Karpas-422 (cell line): ENCODE results near the gene SERPINB6. TPM values are rescaled to one million over a fixed set of nuclear protein-coding genes. Genes with fewer than 3 reads are reported as not detected.
A peak's percentile ranks its signal among the peaks of the same experiment; 100 is the strongest.
"Not testable (repeated sequence)": the region's sequence is repeated elsewhere in the genome, so short reads cannot be mapped to it uniquely, and the experiment has no call there.

Experiments
- DNase-seq: peaks from one replicate; pipeline ENCODE4 v3.0.0-alpha.2; 2015
- H2AFZ ChIP-seq: fragments of 200-600 bp; sonication (generic); 2 replicates; pipeline ENCODE4 v1.6.1; 2014; ENCODE audit warnings: antibody characterized with exemption, low read length, mixed read lengths
- H3K27ac ChIP-seq: fragments of 200-600 bp; sonication (generic); 2 replicates; pipeline ENCODE4 v1.5.1; 2014; ENCODE audit warnings: mild to moderate bottlenecking, low read length, moderate library complexity
- H3K27me3 ChIP-seq: fragments of 200-600 bp; sonication (generic); 2 replicates; pipeline ENCODE4 v1.6.1; 2014; ENCODE audit warnings: low read length, mixed read lengths
- H3K36me3 ChIP-seq: fragments of 200-600 bp; sonication (generic); 2 replicates; pipeline ENCODE4 v1.6.1; 2014; ENCODE audit warnings: low read length, mixed read lengths; ENCODE audit not compliant: insufficient read depth
- H3K4me1 ChIP-seq: fragments of 200-600 bp; sonication (generic); 2 replicates; pipeline ENCODE4 v1.6.1; 2014; ENCODE audit warnings: mild to moderate bottlenecking, low read length, mixed read lengths
- H3K4me2 ChIP-seq: fragments of 200-600 bp; sonication (generic); 2 replicates; pipeline ENCODE4 v1.6.1; 2014; ENCODE audit warnings: low read length, low read depth, mild to moderate bottlenecking; ENCODE audit not compliant: poor library complexity, severe bottlenecking
- H3K4me3 ChIP-seq: fragments of 200-600 bp; sonication (generic); 2 replicates; pipeline ENCODE4 v1.5.1; 2014; ENCODE audit warnings: mild to moderate bottlenecking, antibody characterized with exemption, low read length, mixed read lengths
- H3K79me2 ChIP-seq: fragments of 200-600 bp; sonication (generic); 2 replicates; pipeline ENCODE4 v1.6.1; 2014; ENCODE audit warnings: mild to moderate bottlenecking, low read length, mixed read lengths
- H3K9ac ChIP-seq: fragments of 200-600 bp; sonication (generic); 2 replicates; pipeline ENCODE4 v1.6.0; 2014; ENCODE audit warnings: low read length
- H3K9me2 ChIP-seq: fragments of 200-600 bp; sonication (generic), shearing (Covaris generic); replicated peaks from 2 replicates; pipeline ENCODE4 v1.6.0; 2014; ENCODE audit warnings: mild to moderate bottlenecking, low read length, moderate library complexity; ENCODE audit not compliant: insufficient read depth
- H3K9me3 ChIP-seq: fragments of 300-700, 200-600 bp; sonication (generic); 2 replicates; pipeline ENCODE4 v1.6.1; 2014; ENCODE audit warnings: low read length, mixed read lengths
- H4K20me1 ChIP-seq: fragments of 200-600 bp; sonication (generic); 2 replicates; pipeline ENCODE4 v1.6.1; 2014; ENCODE audit warnings: mild to moderate bottlenecking, antibody characterized with exemption, low read length, low read depth; ENCODE audit not compliant: insufficient read depth
- total RNA-seq: library from RNA; depleted of rRNA; stranded (reverse); fragments of >200 nt; shearing (Covaris generic); gene quantifications from 2 replicates; pipeline ENCODE4 v1.2.3, GENCODE V29; 2014; ENCODE audit warnings: low replicate concordance

Gene SERPINB6
- total RNA-seq, 1 experiment from 2014 or later, result not detected

DNA sequence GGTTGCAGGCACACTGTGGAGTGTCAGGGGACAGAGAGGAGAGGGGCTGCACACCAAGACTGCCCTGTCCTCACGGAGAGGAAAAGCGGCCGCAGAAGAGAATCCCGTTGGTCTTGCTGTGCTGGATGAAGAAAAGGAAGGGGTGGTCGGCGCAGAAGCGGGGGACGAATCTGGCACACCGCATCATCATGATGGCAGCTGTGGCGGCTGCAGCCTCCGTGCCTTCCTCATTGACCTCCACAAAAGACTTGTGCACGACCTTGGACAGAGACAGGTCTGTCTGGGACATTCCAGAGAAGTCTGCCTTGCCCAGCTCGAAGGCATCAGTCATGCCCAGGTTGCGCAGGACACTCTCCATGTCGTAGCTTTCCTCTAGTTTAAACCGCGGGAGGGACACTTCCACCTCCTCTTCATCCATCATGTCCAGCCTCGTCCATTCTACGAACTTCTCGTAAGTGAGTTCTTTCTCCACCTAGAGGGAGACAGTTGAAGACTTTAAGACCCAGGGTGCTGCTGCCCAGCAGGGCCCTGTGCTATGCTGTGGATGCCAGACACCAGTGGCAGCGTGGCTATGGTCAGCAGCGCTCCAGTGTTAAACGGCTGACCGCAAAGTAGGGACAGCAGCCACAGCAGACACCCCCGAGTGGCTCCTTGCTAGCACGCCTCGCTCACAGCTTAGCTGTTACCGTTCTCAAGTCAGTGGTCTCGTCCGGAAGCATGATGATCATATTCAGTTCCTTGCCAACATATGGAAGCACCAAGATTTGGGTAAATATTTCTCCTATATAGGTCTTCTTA is 22.9 kb downstream of the SERPINB6 start:
- peaks cover 39% of the 10 kb centered on the region for H3K4me1 ChIP-seq
- H3K9me3 ChIP-seq, result no peaks in the 10 kb centered on the region
- H3K4me2 ChIP-seq, result no peak overlapping the region
- 0 out of 2 replicates have a peak, but pooled peaks cover 2% of the 10 kb centered on the region for H3K27me3 ChIP-seq
- H3K27ac ChIP-seq, result no peak overlapping the region
- H3K9me2 ChIP-seq, result no peaks in the 10 kb centered on the region
- DNase-seq, result no peak
- no peaks in the 10 kb centered on the region; the same call in 1 of the 2 replicates for H4K20me1 ChIP-seq
- no peak overlapping the region for H3K9ac ChIP-seq
- H3K4me3 ChIP-seq, result no peak overlapping the region
- no peaks in the 10 kb centered on the region for H3K36me3 ChIP-seq
- no peaks in the 10 kb centered on the region for H3K79me2 ChIP-seq
- no peak overlapping the region for H2AFZ ChIP-seq

DNA sequence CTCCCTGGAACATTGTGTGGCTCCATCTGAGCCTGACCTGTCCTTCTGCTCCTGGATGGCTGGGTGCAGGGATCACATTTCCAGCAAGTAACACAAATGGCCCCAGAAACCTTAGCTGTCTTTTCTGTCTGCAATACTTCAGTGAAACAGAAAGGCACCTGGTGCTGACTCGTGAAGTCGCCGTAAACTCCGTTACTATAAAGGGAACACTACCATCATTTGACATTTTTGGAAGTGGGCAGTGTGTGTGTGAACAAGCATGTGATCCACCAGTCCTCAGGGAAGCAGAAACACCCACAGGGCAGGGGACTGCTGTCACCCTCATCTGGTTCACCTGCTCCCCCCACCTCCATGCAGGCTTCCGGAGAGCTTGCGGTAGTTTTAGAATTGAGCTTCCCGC is 23.9 kb downstream of the SERPINB6 start:
- Histone ChIP-seq H3K27ac (no peak overlapping the region), H4K20me1 (no peaks in the 10 kb centered on the region; the same call in 1 of the 2 replicates), H3K36me3 (no peaks in the 10 kb centered on the region), H3K4me1 (peaks cover 41% of the 10 kb centered on the region), H3K27me3 (0 out of 2 replicates have a peak, but pooled peaks cover 2% of the 10 kb centered on the region), H3K4me2 (no peak overlapping the region), H3K9ac (no peak overlapping the region), H2AFZ (no peak overlapping the region), H3K9me3 (no peaks in the 10 kb centered on the region), H3K9me2 (no peaks in the 10 kb centered on the region), H3K4me3 (no peak overlapping the region), H3K79me2 (no peaks in the 10 kb centered on the region)
- DNase-seq, result no peak

DNA sequence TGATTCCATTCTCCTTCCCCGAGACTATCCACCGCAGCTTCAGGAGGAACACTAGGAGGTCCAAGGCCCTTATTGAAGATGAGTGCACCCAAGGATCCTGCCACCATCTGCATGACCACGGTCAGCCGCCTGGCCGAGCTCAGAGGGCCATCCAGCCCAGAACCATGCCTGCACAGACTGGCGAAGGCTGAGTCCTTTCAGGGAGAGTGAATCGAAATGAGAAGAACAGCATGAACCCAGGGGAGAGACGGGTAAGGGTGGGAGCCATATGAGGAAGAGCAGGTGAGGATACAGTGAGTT is 26.3 kb downstream of the SERPINB6 start:
- Histone ChIP-seq H3K27me3 (0 out of 2 replicates have a peak, but pooled peaks cover 2% of the 10 kb centered on the region), H3K27ac (no peak overlapping the region), H3K36me3 (no peaks in the 10 kb centered on the region), H3K9me2 (no peaks in the 10 kb centered on the region), H4K20me1 (no peaks in the 10 kb centered on the region; the same call in 1 of the 2 replicates), H3K4me3 (peak overlapping the region; percentile 41; the same call in 1 of the 2 replicates), H3K9me3 (no peaks in the 10 kb centered on the region), H3K9ac (peak overlapping the region; percentile 28; the same call in 1 of the 2 replicates), H3K79me2 (no peaks in the 10 kb centered on the region), H3K4me1 (peaks cover 44% of the 10 kb centered on the region), H2AFZ (no peak overlapping the region), H3K4me2 (peak overlapping the region; percentile 52)
- peak; percentile 46 for DNase-seq

DNA sequence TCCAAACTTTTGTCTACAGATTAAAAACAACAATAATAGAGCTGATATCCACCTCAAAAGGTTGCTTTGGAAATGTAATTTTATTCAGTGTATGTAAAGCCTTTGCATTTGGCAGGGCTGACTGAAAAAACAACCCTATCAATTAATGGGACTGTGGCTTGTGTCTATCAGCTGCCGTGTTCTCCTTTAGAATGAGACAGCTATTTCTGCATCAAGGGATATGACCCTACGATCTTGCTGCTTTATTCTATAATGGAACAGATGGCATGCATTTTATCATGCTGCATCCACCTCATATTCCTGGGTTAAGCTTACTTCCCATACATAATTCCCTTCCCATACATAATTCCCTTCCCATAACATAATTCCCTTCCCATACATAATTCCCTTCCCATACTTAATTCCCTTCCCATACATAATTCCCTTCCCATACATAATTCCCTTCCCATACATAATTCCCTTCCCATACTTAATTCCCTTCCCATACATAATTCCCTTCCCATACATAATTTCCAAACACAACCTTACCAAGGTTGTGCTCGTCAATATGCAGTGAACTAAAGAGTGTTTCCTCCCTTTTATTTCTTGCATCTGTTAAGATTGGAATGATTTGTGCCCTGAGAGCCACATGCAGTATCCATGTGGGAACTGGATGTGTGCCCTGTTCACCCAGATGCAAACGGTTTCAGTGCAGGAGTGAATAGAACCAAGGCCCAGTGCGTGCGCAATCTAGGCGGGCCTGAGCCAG is 26.8 kb downstream of the SERPINB6 start:
- H3K4me1 ChIP-seq, result peaks cover 44% of the 10 kb centered on the region

DNA sequence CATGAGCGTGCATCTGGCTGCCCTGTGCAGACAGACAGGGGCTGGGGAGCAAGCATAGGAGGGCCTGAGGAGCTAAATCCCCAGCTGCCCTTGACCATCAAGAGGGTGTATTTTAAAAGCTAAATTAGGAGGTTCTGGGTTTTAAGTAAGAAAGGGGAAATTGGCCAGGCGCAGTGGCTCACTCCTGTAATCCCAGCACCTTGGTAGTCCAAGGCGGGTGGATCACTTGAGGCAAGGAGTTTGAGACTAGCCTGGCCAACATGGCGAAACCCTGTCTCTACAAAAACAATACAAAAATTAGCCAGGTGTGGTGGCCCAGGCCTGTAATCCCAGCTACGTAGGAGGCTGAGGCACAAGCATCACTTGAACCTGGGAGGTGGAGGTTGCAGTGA is 27.8 kb downstream of the SERPINB6 start:
- H3K4me3 ChIP-seq, result no peak overlapping the region
- no peaks in the 10 kb centered on the region for H3K79me2 ChIP-seq
- H3K27ac ChIP-seq, result no peak overlapping the region
- H3K4me1 ChIP-seq, result peaks cover 44% of the 10 kb centered on the region
- 0 out of 2 replicates have a peak, but pooled peaks cover 2% of the 10 kb centered on the region for H3K27me3 ChIP-seq
- DNase-seq, result no peak
- no peak overlapping the region for H2AFZ ChIP-seq
- no peaks in the 10 kb centered on the region; the same call in 1 of the 2 replicates for H4K20me1 ChIP-seq
- H3K4me2 ChIP-seq, result peak overlapping the region; percentile 26
- no peaks in the 10 kb centered on the region for H3K9me2 ChIP-seq
- no peaks in the 10 kb centered on the region for H3K36me3 ChIP-seq
- H3K9ac ChIP-seq, result no peak overlapping the region
- no peaks in the 10 kb centered on the region for H3K9me3 ChIP-seq

More for the DNA sequence above, 26.8 kb downstream of the SERPINB6 start:
- Histone ChIP-seq H3K4me3 (peak overlapping the region; percentile 41; the same call in 1 of the 2 replicates), H3K9me2 (no peaks in the 10 kb centered on the region), H3K9me3 (no peaks in the 10 kb centered on the region), H3K79me2 (no peaks in the 10 kb centered on the region), H3K27me3 (0 out of 2 replicates have a peak, but pooled peaks cover 2% of the 10 kb centered on the region), H2AFZ (no peak overlapping the region), H3K9ac (no peak overlapping the region), H3K36me3 (no peaks in the 10 kb centered on the region), H3K4me2 (peak overlapping the region; percentile 52), H4K20me1 (no peaks in the 10 kb centered on the region; the same call in 1 of the 2 replicates), H3K27ac (no peak overlapping the region)
- DNase-seq, result no peak

DNA sequence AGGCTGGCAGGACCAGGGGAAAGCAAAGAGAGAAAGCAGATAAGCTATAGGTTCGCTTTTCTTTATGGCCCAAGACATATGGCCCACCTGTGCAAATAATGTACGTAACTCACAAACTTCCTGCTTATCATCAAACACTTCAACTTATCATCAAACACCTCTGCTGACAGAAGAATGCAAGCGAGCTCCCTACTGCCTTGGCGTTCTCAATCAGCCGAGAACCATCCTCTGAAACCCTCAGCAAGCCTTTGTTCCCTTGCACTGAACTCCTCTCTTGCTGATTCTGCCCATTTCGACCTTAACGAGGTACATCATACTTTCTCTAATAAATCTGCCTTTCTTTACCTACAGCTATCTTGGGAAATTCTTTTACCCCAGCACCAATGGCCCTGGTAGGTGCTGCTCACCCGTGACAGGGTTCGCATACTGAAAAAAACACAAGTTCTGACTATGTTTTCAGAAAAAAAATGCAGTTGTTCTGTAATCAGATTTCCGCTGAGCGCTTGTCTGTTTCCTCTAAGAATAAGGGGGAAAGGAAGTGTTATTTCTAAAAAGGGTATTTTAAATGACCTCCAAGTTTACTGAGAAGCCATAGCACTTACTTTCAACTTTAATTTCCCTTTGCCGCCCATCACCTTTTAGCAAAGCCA is 28.3 kb downstream of the SERPINB6 start:
- Histone ChIP-seq H3K4me1 (peaks cover 44% of the 10 kb centered on the region), H3K36me3 (no peaks in the 10 kb centered on the region), H4K20me1 (no peaks in the 10 kb centered on the region; the same call in 1 of the 2 replicates), H3K4me2 (peak overlapping the region; percentile 26), H3K27ac (no peak overlapping the region), H3K79me2 (no peaks in the 10 kb centered on the region), H2AFZ (no peak overlapping the region), H3K27me3 (0 out of 2 replicates have a peak, but pooled peaks cover 2% of the 10 kb centered on the region), H3K9ac (no peak overlapping the region), H3K9me2 (no peaks in the 10 kb centered on the region), H3K4me3 (no peak overlapping the region), H3K9me3 (no peaks in the 10 kb centered on the region)
- DNase-seq, result no peak

DNA sequence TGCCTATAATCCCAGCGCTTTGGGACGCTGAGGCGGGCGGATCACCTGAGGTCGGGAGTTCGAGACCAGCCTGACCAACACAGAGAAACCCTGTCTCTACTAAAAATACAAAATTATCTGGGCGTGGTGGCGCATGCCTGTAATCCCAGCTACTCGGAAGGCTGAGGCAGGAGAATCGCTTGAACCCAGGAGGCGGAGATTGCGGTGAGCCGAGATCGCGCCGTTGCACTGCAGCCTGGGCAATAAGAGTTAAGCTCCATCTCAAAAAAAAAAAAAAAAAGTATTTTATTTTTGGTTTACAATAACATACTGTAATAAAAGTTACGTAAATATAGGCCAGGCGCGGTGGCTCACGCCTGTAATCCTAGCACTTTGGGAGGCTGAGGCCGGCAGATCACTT is 29.3 kb downstream of the SERPINB6 start:
- not testable (repeated sequence) for DNase-seq, H3K27me3 ChIP-seq, H3K4me3 ChIP-seq, H2AFZ ChIP-seq, H3K79me2 ChIP-seq, H3K36me3 ChIP-seq, H3K9me2 ChIP-seq, H3K9ac ChIP-seq, H3K27ac ChIP-seq, H4K20me1 ChIP-seq, H3K9me3 ChIP-seq, H3K4me2 ChIP-seq
- peaks cover 44% of the 10 kb centered on the region for H3K4me1 ChIP-seq

DNA sequence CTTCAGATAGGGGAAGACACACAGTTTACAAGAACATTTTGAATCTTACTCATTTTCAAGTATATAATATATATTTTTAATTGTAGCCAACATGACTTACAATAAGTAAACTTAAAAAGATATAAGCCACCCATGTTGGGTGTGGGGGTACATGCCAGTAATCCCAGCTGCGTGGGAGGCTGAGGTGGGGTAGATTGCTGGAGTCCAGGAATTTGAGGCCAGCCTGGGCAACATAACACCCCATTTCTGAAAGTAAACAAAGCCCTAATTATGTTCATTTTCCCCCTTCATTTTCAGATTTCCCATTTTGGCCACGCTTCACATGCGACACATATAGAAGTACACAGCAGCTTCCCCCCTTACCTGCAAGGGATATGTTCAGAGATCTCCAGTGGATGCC is 30.5 kb downstream of the SERPINB6 start:
- Histone ChIP-seq H3K4me3 (no peak overlapping the region), H3K36me3 (no peaks in the 10 kb centered on the region), H3K9ac (no peak overlapping the region), H2AFZ (no peak overlapping the region), H3K9me3 (no peaks in the 10 kb centered on the region), H3K4me2 (no peak overlapping the region), H3K4me1 (peaks cover 38% of the 10 kb centered on the region), H4K20me1 (no peaks in the 10 kb centered on the region; the same call in 1 of the 2 replicates), H3K27ac (no peak overlapping the region), H3K9me2 (no peaks in the 10 kb centered on the region), H3K27me3 (0 out of 2 replicates have a peak, but pooled peaks cover 2% of the 10 kb centered on the region), H3K79me2 (no peaks in the 10 kb centered on the region)
- DNase-seq, result no peak
